22Rv1 (cell line): ENCODE results near the gene EIF5A.

Source experiments
- CTCF ChIP-seq: fragments of 450-650 bp; IDR thresholded peaks from 2 replicates; pipeline ENCODE4 v1.5.1; 2017; ENCODE audit warnings: mild to moderate bottlenecking
- ZFX ChIP-seq: fragments of 450-650 bp; IDR thresholded peaks from 2 replicates; pipeline ENCODE4 v1.6.1; 2017; ENCODE audit warnings: antibody characterized with exemption, borderline replicate concordance

GRCh38 chr17:7263801-7264078 is 43.7 kb upstream of the EIF5A start:
- no peak for TF ChIP-seq CTCF
- TF ChIP-seq ZFX: no peak
